ENCODE data around the gene TXNDC17.

The TXNDC17 gene

GRCh38 chr17:6668219-6668618, 27.4 kb downstream of the TXNDC17 start:
- TF ChIP-seq CTCF (IDR thresholded peaks at IDR 0.05; ENCODE audit: insufficient read depth, low read length, poor library complexity, severe bottlenecking): no peak
- no peaks in the 10 kb centered on the region for H3K27me3 ChIP-seq (replicated peaks; ENCODE audit: control insufficient read depth, insufficient read depth, low read length)

GRCh38 chr17:6668727-6669425, 28.0 kb downstream of the TXNDC17 start:
- DNase-seq (ENCODE audit: extremely low read depth, insufficient read length): no peak
- no peak for TF ChIP-seq CTCF (IDR thresholded peaks at IDR 0.05; ENCODE audit: insufficient read depth, low read length, poor library complexity, severe bottlenecking)
- H3K27me3 ChIP-seq (replicated peaks; ENCODE audit: control insufficient read depth, insufficient read depth, low read length): no peaks in the 10 kb centered on the region
- H3K36me3 ChIP-seq (ENCODE audit: control insufficient read depth, insufficient read depth, low read length): no peaks in the 10 kb centered on the region
- no peak overlapping the region for H3K4me3 ChIP-seq (replicated peaks; ENCODE audit: low read depth, low read length)

More at GRCh38 chr17:6668219-6668618, 27.4 kb downstream of the TXNDC17 start:
- no peaks in the 10 kb centered on the region for H3K36me3 ChIP-seq (ENCODE audit: control insufficient read depth, insufficient read depth, low read length)
- DNase-seq (ENCODE audit: extremely low read depth, insufficient read length): no peak
- no peak overlapping the region for H3K4me3 ChIP-seq (replicated peaks; ENCODE audit: low read depth, low read length)

GRCh38 chr17:6669479-6670212, 28.8 kb downstream of the TXNDC17 start:
- TF ChIP-seq CTCF (IDR thresholded peaks at IDR 0.05; ENCODE audit: insufficient read depth, low read length, poor library complexity, severe bottlenecking): no peak
- H3K36me3 ChIP-seq (ENCODE audit: control insufficient read depth, insufficient read depth, low read length): no peaks in the 10 kb centered on the region
- no peak for DNase-seq (ENCODE audit: extremely low read depth, insufficient read length)
- no peak overlapping the region for H3K4me3 ChIP-seq (replicated peaks; ENCODE audit: low read depth, low read length)
- H3K27me3 ChIP-seq (replicated peaks; ENCODE audit: control insufficient read depth, insufficient read depth, low read length): no peaks in the 10 kb centered on the region

GRCh38 chr17:6670571-6670970, 29.7 kb downstream of the TXNDC17 start:
- Histone ChIP-seq H3K36me3 (ENCODE audit: control insufficient read depth, insufficient read depth, low read length) (no peaks in the 10 kb centered on the region), H3K4me3 (replicated peaks; ENCODE audit: low read depth, low read length) (no peak overlapping the region), H3K27me3 (replicated peaks; ENCODE audit: control insufficient read depth, insufficient read depth, low read length) (no peaks in the 10 kb centered on the region)
- no peak for TF ChIP-seq CTCF (IDR thresholded peaks at IDR 0.05; ENCODE audit: insufficient read depth, low read length, poor library complexity, severe bottlenecking)
- DNase-seq (ENCODE audit: extremely low read depth, insufficient read length): no peak

- no peak for DNase-seq (ENCODE audit: extremely low read depth, insufficient read length)
- H3K27me3 ChIP-seq (replicated peaks; ENCODE audit: control insufficient read depth, insufficient read depth, low read length): no peaks in the 10 kb centered on the region
- TF ChIP-seq CTCF (IDR thresholded peaks at IDR 0.05; ENCODE audit: insufficient read depth, low read length, poor library complexity, severe bottlenecking): no peak
- no peaks in the 10 kb centered on the region for H3K36me3 ChIP-seq (ENCODE audit: control insufficient read depth, insufficient read depth, low read length)
- H3K4me3 ChIP-seq (replicated peaks; ENCODE audit: low read depth, low read length): no peak overlapping the region
These were observed 30.1 kb downstream of the TXNDC17 start for GRCh38 chr17:6670999-6671398.

Measured in GM06990 (cell line).